Naive thymus-derived CD4-positive, alpha-beta T cell (primary cell): ENCODE results near the gene IFRD2. TPM values are rescaled to one million over a fixed set of nuclear protein-coding genes. Genes with fewer than 3 reads are reported as not detected.
A peak's percentile ranks its signal among the peaks of the same experiment; 100 is the strongest.
"Not testable (repeated sequence)": the region's sequence is repeated elsewhere in the genome, so short reads cannot be mapped to it uniquely, and the experiment has no call there.

Source experiments
- ATAC-seq: fragments of 150-1000 bp; cut with Tn5 transposase; 2 replicates; pipeline ENCODE4 v1.10.0; 2021; ENCODE audit warnings: mild to moderate bottlenecking, moderate library complexity
- CTCF ChIA-PET: fragments of 350-600 bp; sonication (Branson Sonifier 250); formaldehyde crosslinking; loops from one replicate; lab custom pipeline; 2021; ENCODE audit warnings: antibody characterized with exemption; lab: Charles Lee
- POLR2A ChIA-PET: fragments of 350-600 bp; sonication (Branson Sonifier 250); formaldehyde crosslinking; loops from one replicate; lab custom pipeline; 2021; ENCODE audit warnings: antibody characterized with exemption, inconsistent platforms; lab: Charles Lee
- DNase-seq, 9 donors: peaks; one replicate each; pipeline versions ENCODE4 v3.0.0 to v3.0.0-alpha.2; 2020 to 2022; ENCODE audit warnings: mixed read lengths in 1 of 9
- H3K27ac ChIP-seq: one replicate; pipeline ENCODE4 v1.7.0; 2013; ENCODE audit warnings: mild to moderate bottlenecking, low read depth, low read length, moderate library complexity
- H3K27me3 ChIP-seq, 2 donors: one replicate each; pipeline ENCODE4 v1.7.0; 2013; ENCODE audit warnings: low read length in 2 of 2, mild to moderate bottlenecking in 2 of 2, moderate library complexity in 2 of 2; ENCODE audit not compliant: control insufficient read depth in 2 of 2, insufficient read depth in 2 of 2
- H3K36me3 ChIP-seq, 3 experiments: 1 replicate in 2 of 3; 2 replicates in 1 of 3; pipeline ENCODE4 v1.7.0; 2013; ENCODE audit warnings: low read length in 3 of 3, mild to moderate bottlenecking in 3 of 3, moderate library complexity in 1 of 3; ENCODE audit not compliant: insufficient read depth in 3 of 3, control insufficient read depth in 2 of 3
- H3K4me1 ChIP-seq, 2 donors: one replicate each; pipeline ENCODE4 v1.7.0; 2013; ENCODE audit warnings: low read length in 2 of 2, mild to moderate bottlenecking in 2 of 2, moderate library complexity in 1 of 2; ENCODE audit not compliant: control insufficient read depth in 2 of 2, insufficient read depth in 2 of 2
- H3K4me3 ChIP-seq: 2 replicates; pipeline ENCODE4 v1.7.0; 2013; ENCODE audit warnings: mild to moderate bottlenecking, low read length
- H3K9me3 ChIP-seq, 3 experiments: 1 replicate in 2 of 3; 2 replicates in 1 of 3; pipeline ENCODE4 v1.7.0; 2013; ENCODE audit warnings: low read length in 3 of 3; ENCODE audit not compliant: control insufficient read depth in 2 of 3
- H3K27ac Mint-ChIP-seq, 9 donors: one replicate each; pipeline ENCODE4 v1.8.0; 2020 to 2022; ENCODE audit warnings: mixed read lengths in 9 of 9, mild to moderate bottlenecking in 8 of 9, moderate library complexity in 5 of 9, inconsistent platforms in 2 of 9
- H3K27me3 Mint-ChIP-seq, 5 donors: one replicate each; pipeline ENCODE4 v1.8.0; 2021 to 2022; ENCODE audit warnings: mixed read lengths in 5 of 5, mild to moderate bottlenecking in 1 of 5
- H3K36me3 Mint-ChIP-seq, 5 donors: one replicate each; pipeline ENCODE4 v1.8.0; 2020 to 2022; ENCODE audit warnings: mixed read lengths in 5 of 5, mild to moderate bottlenecking in 3 of 5, inconsistent platforms in 1 of 5
- H3K4me1 Mint-ChIP-seq, 7 donors: one replicate each; pipeline ENCODE4 v1.8.0; 2020 to 2022; ENCODE audit warnings: mixed read lengths in 7 of 7, mild to moderate bottlenecking in 3 of 7, inconsistent platforms in 1 of 7
- H3K4me3 Mint-ChIP-seq, 10 donors: one replicate each; pipeline ENCODE4 v1.8.0; 2020 to 2022; ENCODE audit warnings: mild to moderate bottlenecking in 10 of 10, mixed read lengths in 10 of 10, moderate library complexity in 6 of 10, inconsistent platforms in 2 of 10
- H3K9me3 Mint-ChIP-seq, 11 donors: one replicate each; pipeline ENCODE4 v1.8.0; 2020 to 2022; ENCODE audit warnings: mixed read lengths in 11 of 11, mild to moderate bottlenecking in 4 of 11, inconsistent platforms in 1 of 11, moderate library complexity in 1 of 11
- intact Hi-C, 2 donors: fragments of 100-400 bp; cut with micrococcal nuclease; formaldehyde crosslinking; loops; one replicate each; pipeline ENCODE4 v1.15.1; 2023
- polyA plus RNA-seq, 2 donors: library from polyadenylated mRNA; unstranded; fragments of 300-500 nt; fragmentation: Illumina TruSeq; gene quantifications; one replicate each; pipeline ENCODE4 v1.2.3, GENCODE V29; 2021
- total RNA-seq, 6 experiments: library from RNA in 5 of 6; stranded (reverse) in 5 of 6; gene quantifications; 1 replicate in 5 of 6; 2 replicates in 1 of 6; pipeline ENCODE4 v1.2.3 and lab custom pipeline; 2021 to 2026

The IFRD2 gene
- total and polyA plus RNA-seq, 7 experiments from 2014 or later, result 53.7 to 85.1 (median 64.7) TPM

DNA sequence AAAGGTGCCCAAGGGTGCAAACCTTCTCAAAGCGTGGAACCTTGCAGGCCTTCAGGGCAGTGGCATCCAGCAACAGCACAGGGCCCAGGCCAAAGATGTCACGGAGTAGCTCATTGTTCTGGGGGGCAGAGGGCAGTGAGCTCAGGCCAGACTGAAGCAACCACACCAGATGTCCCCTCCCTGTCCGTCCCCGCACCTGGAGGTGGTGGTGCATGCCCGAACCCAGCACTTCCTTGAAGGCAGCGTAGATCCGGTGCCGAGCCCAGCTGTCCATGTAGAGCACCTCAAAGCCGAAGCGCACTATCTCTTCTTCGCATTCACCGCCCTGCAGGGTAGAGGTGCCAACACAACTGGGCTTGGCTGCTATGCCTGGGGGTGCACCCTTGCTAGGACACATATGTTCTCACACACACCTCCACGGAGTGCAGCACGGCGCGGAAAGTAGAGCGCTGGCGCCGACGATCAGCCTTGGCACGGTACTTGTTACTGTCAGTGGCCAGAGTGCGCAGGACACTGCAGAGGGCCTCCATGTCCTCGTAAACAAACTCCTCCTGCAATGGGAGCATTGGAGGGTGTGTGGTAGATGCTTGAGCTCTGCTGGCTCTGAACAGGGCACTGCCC, 3.7 kb downstream of the IFRD2 start:
- ChIA-PET POLR2A (no interaction called here), CTCF (interaction anchor here (0.7 kb wide), 1 partner anchor 233 kb away, joined by 3 read pairs; no protein-coding TSS in a partner anchor)
- peaks cover 13 to 16% of the 10 kb centered on the region in 2 donors for H3K4me1 ChIP-seq
- peaks cover 0 to 51% (median 9%) of the 10 kb centered on the region in 3 experiments for H3K36me3 ChIP-seq
- H3K4me3 ChIP-seq, result no peak overlapping the region
- DNase-seq (no peak), ATAC-seq (no peak)
- Mint-ChIP-seq H3K4me1 (peaks cover 16 to 22% (median 17%) of the 10 kb centered on the region in 7 donors), H3K9me3 (no peaks in the 10 kb centered on the region), H3K27ac (no peak overlapping the region), H3K36me3 (peaks cover 0 to 9% (median 1%) of the 10 kb centered on the region in 5 donors), H3K4me3 (peak overlapping the region in 1 of 10 donors; percentile 41), H3K27me3 (no peaks in the 10 kb centered on the region)
- no peaks in the 10 kb centered on the region for H3K9me3 ChIP-seq
- intact Hi-C loops, result no loop called here
- no peak overlapping the region for H3K27ac ChIP-seq
- no peaks in the 10 kb centered on the region for H3K27me3 ChIP-seq

- Histone ChIP-seq H3K9me3 (no peaks in the 10 kb centered on the region), H3K27me3 (no peaks in the 10 kb centered on the region), H3K36me3 (peaks cover 0 to 51% (median 9%) of the 10 kb centered on the region in 3 experiments), H3K4me3 (no peak overlapping the region), H3K4me1 (peaks cover 7 to 10% of the 10 kb centered on the region in 2 donors), H3K27ac (no peak overlapping the region)
- Mint-ChIP-seq H3K4me1 (peaks cover 6 to 13% (median 9%) of the 10 kb centered on the region in 7 donors), H3K27me3 (no peaks in the 10 kb centered on the region), H3K27ac (peak overlapping the region in 2 of 9 donors; percentile 41 to 54), H3K9me3 (no peaks in the 10 kb centered on the region), H3K36me3 (peaks cover 0 to 9% (median 1%) of the 10 kb centered on the region in 5 donors), H3K4me3 (peak overlapping the region in 1 of 10 donors; percentile 61)
- intact Hi-C loops, result no loop called here
- ATAC-seq, result no peak
- ChIA-PET CTCF (no interaction called here), POLR2A (no interaction called here)
- no peak for DNase-seq
Measured at GRCh38 chr3:50287262-50287661, 5.0 kb downstream of the IFRD2 start.

DNA sequence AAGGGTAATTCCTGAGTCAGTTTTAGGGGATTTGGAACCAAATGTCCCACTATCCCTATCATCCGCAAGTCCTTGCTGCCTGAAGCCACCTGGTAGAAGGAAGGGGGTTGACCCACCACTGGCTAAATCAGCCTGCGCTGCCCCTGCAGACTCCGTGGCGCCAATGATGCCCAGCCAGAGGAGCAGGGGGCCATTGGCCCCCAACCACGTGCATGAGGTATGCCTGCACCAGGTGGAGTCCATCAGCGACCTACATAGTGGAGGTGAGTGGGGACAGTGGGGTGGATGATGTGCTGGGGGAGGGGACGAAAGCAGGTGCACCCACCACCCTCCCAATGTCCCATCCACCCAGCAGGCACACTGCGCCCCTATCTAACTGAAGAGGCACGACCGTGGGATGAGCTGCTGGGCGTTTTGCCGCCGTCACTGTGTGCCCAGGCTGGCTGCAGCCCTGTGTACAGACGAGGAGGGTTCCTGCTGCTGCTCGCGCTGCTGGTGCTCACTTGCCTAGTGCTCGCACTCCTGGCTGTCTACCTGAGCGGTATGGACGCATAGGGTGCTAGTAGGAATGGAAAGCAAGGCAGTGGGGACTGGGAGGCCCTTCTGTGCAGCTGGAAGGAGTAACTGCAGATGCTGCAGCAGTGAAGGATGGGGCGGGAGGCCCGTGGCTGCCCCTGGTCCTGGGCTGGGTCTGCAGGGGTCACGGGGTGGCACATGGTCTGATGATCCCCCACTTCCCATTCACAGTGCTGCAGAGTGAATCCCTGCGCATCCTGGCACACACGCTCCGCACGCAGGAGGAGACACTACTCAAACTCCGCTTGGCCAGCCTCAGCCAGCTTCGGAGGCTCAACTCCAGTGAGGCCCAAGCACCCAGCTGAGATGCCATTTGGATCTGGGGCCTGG, 5.7 kb downstream of the IFRD2 start:
- Histone ChIP-seq H3K27me3 (no peaks in the 10 kb centered on the region), H3K4me1 (peaks cover 5 to 9% of the 10 kb centered on the region in 2 donors), H3K36me3 (peaks cover 0 to 44% (median 9%) of the 10 kb centered on the region in 3 experiments), H3K4me3 (no peak overlapping the region), H3K9me3 (no peaks in the 10 kb centered on the region), H3K27ac (no peak overlapping the region)
- peaks cover 6 to 11% (median 7%) of the 10 kb centered on the region in 7 donors for H3K4me1 Mint-ChIP-seq
- H3K36me3 Mint-ChIP-seq, result peaks cover 0 to 9% (median 1%) of the 10 kb centered on the region in 5 donors
- ATAC-seq (no peak), DNase-seq (no peak)
- no peaks in the 10 kb centered on the region for H3K9me3 Mint-ChIP-seq
- no peak overlapping the region for H3K4me3 Mint-ChIP-seq
- ChIA-PET POLR2A (no interaction called here), CTCF (no interaction called here)
- peak overlapping the region in 2 of 9 donors; percentile 54 to 84 for H3K27ac Mint-ChIP-seq
- intact Hi-C loops, result no loop called here
- no peaks in the 10 kb centered on the region for H3K27me3 Mint-ChIP-seq

GRCh38 chr3:50284121-50284520, 8.1 kb downstream of the IFRD2 start:
- ATAC-seq, H3K36me3 Mint-ChIP-seq, H3K9me3 ChIP-seq, H3K4me1 ChIP-seq, H3K4me3 ChIP-seq, H3K27ac Mint-ChIP-seq, H3K27me3 Mint-ChIP-seq, H3K4me3 Mint-ChIP-seq, H3K9me3 Mint-ChIP-seq, H3K4me1 Mint-ChIP-seq, DNase-seq, H3K27ac ChIP-seq, intact Hi-C loops, H3K27me3 ChIP-seq: not testable (repeated sequence)
- POLR2A ChIA-PET, result interaction anchor here (0.6 to 0.9 kb wide), 2 partner anchors 14 to 763 kb away, joined by 3 read pairs; no protein-coding TSS in a partner anchor
- CTCF ChIA-PET, result interaction anchor here (0.7 to 1.4 kb wide), 2 partner anchors 57 to 65 kb away, joined by 3 read pairs; no protein-coding TSS in a partner anchor
- peaks cover 0 to 29% (median 4%) of the 10 kb centered on the region in 3 experiments for H3K36me3 ChIP-seq

DNA sequence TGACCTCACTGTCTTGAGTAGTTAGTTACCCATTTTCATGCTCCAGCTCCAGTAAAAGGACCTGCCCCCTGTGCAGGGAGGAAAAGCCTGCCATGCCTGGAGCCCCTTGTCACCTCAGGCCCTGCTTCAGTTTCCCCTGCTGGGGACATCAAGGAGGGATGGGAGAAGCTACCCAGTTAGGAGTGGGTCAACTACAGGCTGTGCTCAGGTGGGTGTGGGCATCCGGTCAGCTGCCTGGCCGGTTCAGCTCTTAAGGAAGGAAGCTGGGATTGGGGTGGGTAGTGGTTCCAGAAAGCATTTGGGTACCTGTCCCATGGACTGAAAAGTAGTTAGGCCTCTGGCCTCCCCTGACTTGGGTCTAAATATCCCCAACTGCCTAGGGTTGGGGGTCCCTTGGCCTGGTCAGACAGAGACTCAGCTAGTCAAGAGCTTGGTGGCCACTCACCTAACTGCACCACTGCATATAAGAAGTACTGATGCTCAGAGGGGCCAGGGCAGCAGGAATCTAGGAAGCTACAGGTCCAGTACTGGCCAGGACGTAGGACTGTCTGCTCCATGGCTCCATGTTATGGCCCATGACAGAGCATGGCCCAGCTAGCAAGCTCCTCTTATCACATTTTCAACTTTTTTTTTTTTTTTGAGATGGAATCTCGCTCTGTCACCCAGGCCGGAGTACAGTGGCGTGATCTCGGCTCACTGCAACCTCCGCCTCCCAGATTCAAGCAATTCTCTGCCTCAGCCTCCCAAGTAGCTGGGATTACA, 12.8 kb downstream of the IFRD2 start:
- no peak overlapping the region for H3K27ac Mint-ChIP-seq

GRCh38 chr3:50278880-50279224, 13.4 kb downstream of the IFRD2 start, which contains the start of gene LSMEM2:
TSS of gene LSMEM2 (plus strand) at chr3:50279087. CDS start at chr3:50279114, 27 bp downstream.
- Mint-ChIP-seq H3K4me1 (peaks cover 14 to 20% (median 17%) of the 10 kb centered on the region in 7 donors), H3K27me3 (peaks cover 18 to 41% (median 23%) of the 10 kb centered on the region in 5 donors), H3K27ac (no peak within 1 kb of the TSS), H3K36me3 (no peaks in the 10 kb centered on the region), H3K4me3 (no peak within 1 kb of the TSS), H3K9me3 (peaks cover 0 to 2% (median 0%) of the 10 kb centered on the region in 11 donors)
- ChIA-PET POLR2A (interaction anchor here (1.5 kb wide), 1 partner anchor 18 kb away, joined by 3 read pairs; no protein-coding TSS in a partner anchor), CTCF (interaction anchor here (1.1 kb wide), 1 partner anchor 18 kb away, joined by 4 read pairs; no protein-coding TSS in a partner anchor)
- Histone ChIP-seq H3K27me3 (peaks cover 12 to 19% of the 10 kb centered on the region in 2 donors), H3K4me3 (no peak within 1 kb of the TSS), H3K9me3 (no peaks in the 10 kb centered on the region), H3K4me1 (peaks cover 5 to 15% of the 10 kb centered on the region in 2 donors), H3K36me3 (no peaks in the 10 kb centered on the region), H3K27ac (no peak within 1 kb of the TSS)
- DNase-seq (no peak), ATAC-seq (no peak)
- intact Hi-C loops, result no loop called here

More for the DNA sequence above, 12.8 kb downstream of the IFRD2 start:
- Mint-ChIP-seq H3K36me3 (no peaks in the 10 kb centered on the region), H3K9me3 (peaks cover 0 to 2% (median 0%) of the 10 kb centered on the region in 11 donors), H3K27me3 (peaks cover 12 to 36% (median 18%) of the 10 kb centered on the region in 5 donors), H3K4me3 (no peak overlapping the region), H3K4me1 (peaks cover 10 to 14% (median 12%) of the 10 kb centered on the region in 7 donors)
- POLR2A ChIA-PET, result interaction anchor here (1.5 kb wide), 1 partner anchor 18 kb away, joined by 3 read pairs; no protein-coding TSS in a partner anchor
- ATAC-seq, result no peak
- Histone ChIP-seq H3K9me3 (no peaks in the 10 kb centered on the region), H3K4me1 (peaks cover under 1 to 9% of the 10 kb centered on the region in 2 donors), H3K27ac (no peak overlapping the region), H3K36me3 (no peaks in the 10 kb centered on the region), H3K4me3 (no peak overlapping the region), H3K27me3 (peaks cover 9 to 14% of the 10 kb centered on the region in 2 donors)
- no peak for DNase-seq
- intact Hi-C loops, result no loop called here
- CTCF ChIA-PET, result interaction anchor here (0.6 kb wide), 1 partner anchor 639 kb away, joined by 3 read pairs; no protein-coding TSS in a partner anchor
